Activated CD4-positive, alpha-beta T cell treated with anti-CD3 and anti-CD28 coated beads, Interleukin-2, amount 50 U/mL, for 24 hours (primary cell): ENCODE data around the gene CYB5A.

Experiments
- DNase-seq, 2 donors: peaks; one replicate each; pipeline ENCODE4 v3.0.0-alpha.2; 2020; ENCODE audit warnings: low read depth in 1 of 2, low spot score in 1 of 2

Gene CYB5A

GRCh38 chr18:74278058-74278457 lies 13.7 kb downstream of the CYB5A start:
- DNase-seq = no peak

GRCh38 chr18:74277296-74277695 lies 14.5 kb downstream of the CYB5A start:
- no peak for DNase-seq

GRCh38 chr18:74276609-74277008 lies 15.2 kb downstream of the CYB5A start:
- no peak for DNase-seq

GRCh38 chr18:74275736-74276135 lies 16.0 kb downstream of the CYB5A start:
- no peak for DNase-seq

GRCh38 chr18:74274700-74275099 lies 17.1 kb downstream of the CYB5A start:
- no peak for DNase-seq

GRCh38 chr18:74273394-74273793 lies 18.4 kb downstream of the CYB5A start:
- no peak for DNase-seq

GRCh38 chr18:74271635-74272034 lies 20.1 kb downstream of the CYB5A start:
- no peak for DNase-seq

GRCh38 chr18:74268933-74269620 lies 22.7 kb downstream of the CYB5A start:
- DNase-seq = no peak

GRCh38 chr18:74268175-74268574 lies 23.6 kb downstream of the CYB5A start:
- no peak for DNase-seq

GRCh38 chr18:74266161-74266560 lies 25.6 kb downstream of the CYB5A start:
- DNase-seq = no peak

GRCh38 chr18:74265546-74266098 lies 26.1 kb downstream of the CYB5A start:
- no peak for DNase-seq

- DNase-seq = no peak
These were observed 27.3 kb downstream of the CYB5A start for GRCh38 chr18:74264303-74265020.

GRCh38 chr18:74261053-74261713 lies 30.6 kb downstream of the CYB5A start:
- no peak for DNase-seq

GRCh38 chr18:74259347-74259746 lies 32.4 kb downstream of the CYB5A start:
- no peak for DNase-seq

- no peak for DNase-seq
These were observed 34.7 kb downstream of the CYB5A start for GRCh38 chr18:74257083-74257482.

- no peak for DNase-seq
These were observed 35.6 kb downstream of the CYB5A start for GRCh38 chr18:74256190-74256589.

- DNase-seq = no peak
These were observed 36.6 kb downstream of the CYB5A start for GRCh38 chr18:74255131-74255616.

GRCh38 chr18:74252039-74252395 lies 39.7 kb downstream of the CYB5A start:
- no peak for DNase-seq

- no peak for DNase-seq
These were observed 40.3 kb downstream of the CYB5A start for GRCh38 chr18:74251297-74252038.

GRCh38 chr18:74250131-74250530 lies 41.6 kb downstream of the CYB5A start:
- no peak for DNase-seq
